AG09319 (cell line): ENCODE results near the gene E2F4.

Source experiments
- DNase-seq: peaks from one replicate; pipeline ENCODE4 v3.0.0-alpha.2; 2010; ENCODE audit warnings: low read depth; ENCODE audit errors: extremely low read depth
- TF ChIP-seq, protein P1 (sequence below): IDR thresholded peaks from 2 replicates; pipeline ENCODE4 v1.5.1; 2011; ENCODE audit warnings: low read depth, mild to moderate bottlenecking, inconsistent platforms, low read length, moderate library complexity

Gene E2F4

DNA sequence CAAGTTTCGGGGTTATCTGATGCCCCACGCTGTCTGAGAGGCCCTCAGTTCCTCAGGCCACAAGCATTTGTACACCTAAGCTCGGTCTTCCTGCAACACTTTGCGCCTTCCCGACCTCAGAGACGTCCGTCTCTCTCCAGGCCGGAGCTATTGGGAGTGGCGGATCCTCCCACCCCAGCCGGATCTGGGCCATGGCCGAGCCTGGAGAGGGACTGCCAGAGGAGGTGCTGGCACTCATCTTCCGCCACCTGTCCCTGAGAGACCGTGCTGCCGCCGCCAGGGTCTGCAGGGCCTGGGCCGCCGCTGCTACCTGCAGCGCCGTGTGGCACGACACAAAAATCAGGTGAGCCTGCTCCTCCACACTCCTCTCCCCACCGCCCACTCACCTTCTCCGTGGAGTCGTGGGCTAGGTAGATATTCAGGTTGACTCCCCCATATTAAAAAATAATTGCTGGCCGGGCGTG, 30.3 kb upstream of the E2F4 start:
- TF ChIP-seq, protein P1, sequence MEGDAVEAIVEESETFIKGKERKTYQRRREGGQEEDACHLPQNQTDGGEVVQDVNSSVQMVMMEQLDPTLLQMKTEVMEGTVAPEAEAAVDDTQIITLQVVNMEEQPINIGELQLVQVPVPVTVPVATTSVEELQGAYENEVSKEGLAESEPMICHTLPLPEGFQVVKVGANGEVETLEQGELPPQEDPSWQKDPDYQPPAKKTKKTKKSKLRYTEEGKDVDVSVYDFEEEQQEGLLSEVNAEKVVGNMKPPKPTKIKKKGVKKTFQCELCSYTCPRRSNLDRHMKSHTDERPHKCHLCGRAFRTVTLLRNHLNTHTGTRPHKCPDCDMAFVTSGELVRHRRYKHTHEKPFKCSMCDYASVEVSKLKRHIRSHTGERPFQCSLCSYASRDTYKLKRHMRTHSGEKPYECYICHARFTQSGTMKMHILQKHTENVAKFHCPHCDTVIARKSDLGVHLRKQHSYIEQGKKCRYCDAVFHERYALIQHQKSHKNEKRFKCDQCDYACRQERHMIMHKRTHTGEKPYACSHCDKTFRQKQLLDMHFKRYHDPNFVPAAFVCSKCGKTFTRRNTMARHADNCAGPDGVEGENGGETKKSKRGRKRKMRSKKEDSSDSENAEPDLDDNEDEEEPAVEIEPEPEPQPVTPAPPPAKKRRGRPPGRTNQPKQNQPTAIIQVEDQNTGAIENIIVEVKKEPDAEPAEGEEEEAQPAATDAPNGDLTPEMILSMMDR, result no peak
- DNase-seq, result no peak

DNA sequence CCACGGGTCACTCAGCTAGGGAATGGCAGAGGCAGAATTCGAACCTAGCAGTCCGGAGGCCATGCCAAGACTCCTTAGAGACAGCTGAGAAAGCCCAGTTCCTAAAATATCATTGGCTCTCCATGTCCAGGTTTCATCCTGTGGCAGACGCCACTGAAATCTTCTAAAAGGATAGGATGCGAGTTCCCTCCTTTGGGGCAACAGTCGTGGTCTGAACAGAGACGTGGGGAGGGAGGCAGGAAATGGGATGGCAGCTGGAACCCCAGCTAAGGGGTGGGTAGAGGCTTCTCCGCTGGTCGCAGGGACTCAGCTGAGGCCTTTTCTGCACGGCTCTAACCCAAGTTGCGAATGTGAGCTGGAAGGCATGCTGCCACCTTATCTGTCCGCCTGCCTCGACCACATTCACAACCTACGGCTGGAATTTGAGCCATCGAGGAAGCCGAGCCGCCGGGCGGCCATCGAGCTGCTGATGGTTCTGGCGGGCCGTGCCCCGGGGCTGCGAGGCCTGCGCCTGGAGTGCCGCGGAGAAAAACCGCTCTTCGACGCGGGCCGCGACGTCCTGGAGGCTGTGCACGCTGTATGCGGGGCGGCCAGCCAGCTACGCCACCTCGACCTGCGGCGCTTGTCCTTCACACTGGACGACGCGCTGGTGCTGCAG, 29.3 kb upstream of the E2F4 start:
- TF ChIP-seq, protein P1, result no peak
- no peak for DNase-seq

DNA sequence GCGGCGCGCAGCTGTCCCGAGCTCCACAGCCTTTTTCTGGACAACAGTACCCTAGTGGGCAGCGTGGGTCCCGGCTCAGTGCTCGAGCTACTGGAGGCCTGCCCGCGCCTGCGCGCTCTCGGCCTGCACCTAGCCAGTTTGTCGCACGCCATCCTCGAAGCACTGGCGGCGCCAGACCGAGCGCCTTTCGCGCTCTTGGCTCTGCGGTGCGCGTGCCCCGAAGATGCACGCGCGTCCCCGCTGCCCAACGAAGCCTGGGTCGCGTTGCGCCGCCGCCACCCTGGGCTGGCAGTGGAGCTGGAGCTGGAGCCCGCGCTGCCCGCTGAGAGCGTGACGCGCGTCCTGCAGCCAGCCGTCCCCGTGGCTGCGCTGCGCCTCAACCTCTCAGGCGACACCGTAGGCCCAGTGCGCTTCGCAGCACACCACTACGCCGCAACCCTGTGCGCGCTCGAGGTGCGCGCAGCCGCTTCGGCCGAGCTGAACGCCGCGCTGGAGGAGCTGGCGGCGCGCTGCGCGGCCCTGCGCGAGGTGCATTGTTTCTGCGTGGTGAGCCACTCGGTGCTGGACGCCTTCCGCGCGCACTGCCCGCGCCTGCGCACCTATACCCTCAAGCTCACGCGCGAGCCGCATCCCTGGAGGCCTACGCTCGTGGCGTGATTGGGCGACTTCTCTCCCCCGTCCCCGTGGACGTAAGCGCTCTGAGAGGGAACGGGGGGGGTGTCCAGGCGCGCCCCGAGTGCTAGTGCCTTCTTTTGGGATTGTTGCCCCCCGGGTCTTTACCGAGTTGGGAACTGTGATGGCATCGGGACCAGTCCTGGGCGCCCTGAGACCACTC, 28.6 kb upstream of the E2F4 start:
- DNase-seq, result no peak
- TF ChIP-seq, protein P1, result no peak

DNA sequence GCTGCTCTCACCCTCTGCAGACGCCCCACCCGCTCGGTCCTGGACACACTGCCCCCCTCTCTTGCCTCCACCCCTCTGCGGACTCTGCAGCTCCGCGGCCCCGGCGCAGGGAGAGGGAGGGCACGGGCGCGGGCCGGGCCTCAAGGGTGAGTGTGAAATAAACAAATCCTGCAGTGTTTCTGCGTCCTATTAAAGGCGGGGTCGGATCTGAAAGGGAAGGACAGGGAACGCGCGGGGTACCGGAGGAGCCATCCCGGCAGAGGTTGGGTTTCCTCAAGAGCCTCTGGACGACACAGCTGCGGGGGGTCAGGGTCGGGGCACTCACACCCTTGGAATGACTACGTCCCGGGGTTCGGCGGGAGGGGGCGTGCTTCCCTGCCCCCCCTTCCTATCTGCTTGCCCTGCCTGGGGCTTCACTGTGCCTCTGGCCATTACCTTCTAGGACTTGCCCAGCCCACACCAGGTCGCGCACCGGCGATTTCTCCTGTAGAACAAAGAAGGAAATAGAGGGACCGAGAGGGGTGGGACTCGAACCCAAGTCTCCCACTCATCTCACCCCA, 27.9 kb upstream of the E2F4 start:
- no peak for DNase-seq
- TF ChIP-seq, protein P1, result no peak

DNA sequence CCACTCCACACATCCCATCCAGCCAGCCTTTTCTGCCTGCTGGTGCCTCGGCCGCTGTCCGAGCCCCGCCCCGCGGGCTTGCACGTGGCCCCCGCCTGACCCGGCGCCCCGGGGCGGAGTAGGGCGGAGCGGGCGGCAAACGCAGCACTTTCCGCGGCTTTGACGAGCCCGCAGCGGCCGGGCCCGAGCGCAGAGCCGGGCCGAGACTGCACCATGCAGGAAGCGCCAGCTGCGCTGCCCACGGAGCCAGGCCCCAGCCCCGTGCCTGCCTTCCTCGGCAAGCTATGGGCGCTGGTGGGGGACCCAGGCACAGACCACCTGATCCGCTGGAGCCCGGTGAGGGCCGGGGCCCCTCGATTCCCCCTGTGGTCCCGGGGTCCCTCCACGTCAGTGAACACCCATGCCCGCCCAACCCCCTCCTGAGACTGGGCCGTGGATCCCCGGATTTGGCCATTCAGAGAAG, 27.3 kb upstream of the E2F4 start, which contains the start of gene HSF4:
Gene HSF4, plus strand, starts transcription at position 147 of the 463 bp plus-strand sequence. Its CDS starts 67 bp downstream, at position 214.
- TF ChIP-seq, protein P1, result no peak
- no peak for DNase-seq

DNA sequence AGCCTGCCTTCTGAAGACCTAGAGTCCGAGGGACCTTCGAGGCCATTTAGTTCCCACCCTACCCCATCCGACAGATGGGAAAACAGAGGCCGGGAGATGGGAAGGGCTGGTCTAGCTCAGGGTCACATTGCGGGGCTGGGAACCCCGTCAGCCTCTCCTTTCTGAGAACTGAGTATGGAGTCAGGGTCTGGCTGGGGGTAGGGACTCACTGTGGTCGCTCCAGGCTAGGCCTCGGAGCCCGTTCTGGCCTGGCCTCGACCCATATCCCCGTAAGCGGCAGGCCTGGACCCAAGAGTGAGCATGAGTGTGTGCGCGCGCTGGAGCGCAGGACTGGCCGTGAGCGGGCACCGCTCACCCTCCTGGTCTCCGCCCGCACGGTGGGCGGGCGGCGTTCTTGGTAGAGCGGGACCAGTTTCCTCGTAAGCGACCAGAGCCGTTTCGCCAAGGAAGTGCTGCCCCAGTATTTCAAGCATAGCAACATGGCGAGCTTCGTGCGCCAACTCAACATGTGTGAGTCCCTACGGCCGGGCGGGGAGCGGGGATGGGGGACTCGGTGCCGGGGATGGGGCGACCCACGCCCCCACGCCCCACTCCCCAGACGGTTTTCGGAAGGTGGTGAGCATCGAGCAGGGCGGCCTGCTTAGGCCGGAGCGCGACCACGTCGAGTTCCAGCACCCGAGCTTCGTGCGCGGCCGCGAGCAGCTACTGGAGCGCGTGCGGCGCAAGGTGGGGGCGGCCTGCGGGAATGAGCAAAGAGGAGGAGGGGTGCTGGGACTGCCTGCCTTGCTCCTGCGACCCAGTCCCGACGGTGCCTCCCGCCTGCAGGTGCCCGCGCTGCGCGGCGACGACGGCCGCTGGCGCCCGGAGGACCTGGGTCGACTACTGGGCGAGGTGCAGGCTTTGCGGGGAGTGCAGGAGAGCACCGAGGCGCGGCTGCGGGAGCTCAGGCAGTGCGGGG, 26.6 kb upstream of the E2F4 start:
- TF ChIP-seq, protein P1, result no peak
- no peak for DNase-seq
